RCC 7860 (cell line): ENCODE data around the gene ALDH18A1.

Source experiments
- DNase-seq: peaks from one replicate; pipeline ENCODE4 v3.0.0-alpha.2; 2015; ENCODE audit warnings: low spot score
- FAIRE-seq: peaks from 2 replicates; lab custom pipeline; 2012; peaks lifted over from hg19 to GRCh38; lab: Jason Lieb, UNC

The ALDH18A1 gene

GRCh38 chr10:95588025-95588424 is 68.5 kb downstream of the ALDH18A1 start:
- FAIRE-seq (no peak), DNase-seq (no peak)

DNA sequence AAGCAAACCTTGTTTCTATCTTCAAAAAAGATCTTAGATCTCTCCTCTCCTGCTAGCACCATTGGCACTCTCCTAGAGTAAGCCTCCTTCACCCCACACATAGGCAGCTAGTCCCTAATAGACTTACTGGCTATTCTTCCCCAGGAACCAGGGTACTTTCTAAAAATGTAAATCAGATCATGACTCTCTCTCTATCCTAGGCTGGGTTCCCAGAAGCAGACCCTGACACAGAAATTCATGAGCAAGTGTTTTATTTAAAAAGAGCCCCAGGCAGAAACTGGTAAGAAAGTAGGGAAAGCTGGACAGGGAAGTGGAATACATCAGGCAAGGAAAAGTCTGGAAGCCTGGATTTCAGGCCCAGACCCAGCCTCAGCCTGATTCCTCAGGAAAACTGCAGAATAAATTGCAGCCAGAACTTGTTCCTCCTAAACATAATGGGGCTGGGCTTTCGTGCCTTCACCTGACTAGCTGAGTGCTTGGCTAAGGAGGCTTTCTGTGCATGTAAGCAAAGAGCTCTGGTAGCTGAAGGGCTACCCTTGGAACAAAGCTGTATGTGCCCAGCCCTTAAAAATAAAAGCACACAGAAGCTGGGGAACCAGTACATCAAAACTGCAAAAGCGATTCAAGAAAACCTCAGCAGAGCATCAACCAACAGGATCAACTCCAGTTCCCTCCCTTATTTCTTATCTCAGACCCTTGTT is 76.5 kb downstream of the ALDH18A1 start:
- FAIRE-seq: no peak
- DNase-seq: no peak

DNA sequence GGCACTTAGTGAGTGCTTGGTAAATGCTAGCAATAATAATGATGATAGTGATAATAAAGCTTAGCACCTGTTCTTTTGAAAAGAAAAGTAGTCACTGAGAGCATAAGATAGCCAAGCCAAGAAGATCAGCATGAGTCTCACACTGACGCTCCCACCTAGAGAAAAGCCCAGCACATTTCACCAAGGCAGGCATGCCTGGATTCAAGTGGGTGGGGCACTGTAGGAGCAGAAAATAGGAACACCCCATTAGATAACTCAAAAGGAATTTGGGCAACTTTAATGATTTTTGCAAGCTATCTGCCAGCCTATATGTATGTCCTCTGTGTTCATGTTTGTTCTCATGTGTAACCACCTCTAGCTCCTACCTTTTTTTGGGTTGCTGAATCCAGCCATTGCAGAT is 77.2 kb downstream of the ALDH18A1 start:
- DNase-seq (no peak), FAIRE-seq (no peak)

GRCh38 chr10:95578619-95579018 is 77.9 kb downstream of the ALDH18A1 start:
- DNase-seq (no peak), FAIRE-seq (no peak)

DNA sequence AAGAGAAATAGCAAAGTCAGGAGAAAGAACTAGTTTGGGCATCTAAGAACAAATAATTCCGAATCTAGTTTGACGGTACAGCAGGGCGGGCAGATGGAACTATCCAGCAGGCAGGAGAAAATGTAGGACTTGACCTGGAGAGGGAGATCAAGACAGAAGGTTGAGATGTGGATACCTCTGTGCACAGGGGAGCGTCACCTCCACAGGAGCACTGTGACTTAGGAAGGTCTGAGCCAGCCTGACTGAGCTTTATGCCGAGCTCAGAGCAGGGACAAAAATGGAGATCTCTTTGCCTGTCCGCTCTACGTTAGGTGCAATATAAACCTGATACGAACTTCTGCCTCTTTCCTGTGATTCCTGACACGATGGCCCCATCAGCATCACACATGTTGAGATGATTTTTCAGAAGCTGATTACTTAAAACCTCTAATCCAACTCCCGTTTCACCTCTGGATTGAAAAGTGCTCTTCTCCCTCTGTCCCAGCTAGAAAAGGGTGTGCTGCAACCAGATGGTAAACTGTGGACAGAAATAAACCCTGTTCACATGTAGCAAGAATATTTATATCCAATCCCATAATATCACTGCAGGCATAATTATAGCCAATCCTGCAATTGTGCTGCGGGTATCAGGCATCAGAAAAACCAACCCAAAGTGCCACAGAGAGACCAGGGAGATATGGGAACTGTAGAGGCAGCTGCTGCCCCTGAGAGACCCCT is 81.7 kb downstream of the ALDH18A1 start:
- FAIRE-seq: no peak

GRCh38 chr10:95573964-95574604 is 82.4 kb downstream of the ALDH18A1 start:
- DNase-seq (no peak), FAIRE-seq (no peak)

More for the DNA sequence above, 81.7 kb downstream of the ALDH18A1 start:
- DNase-seq: no peak

DNA sequence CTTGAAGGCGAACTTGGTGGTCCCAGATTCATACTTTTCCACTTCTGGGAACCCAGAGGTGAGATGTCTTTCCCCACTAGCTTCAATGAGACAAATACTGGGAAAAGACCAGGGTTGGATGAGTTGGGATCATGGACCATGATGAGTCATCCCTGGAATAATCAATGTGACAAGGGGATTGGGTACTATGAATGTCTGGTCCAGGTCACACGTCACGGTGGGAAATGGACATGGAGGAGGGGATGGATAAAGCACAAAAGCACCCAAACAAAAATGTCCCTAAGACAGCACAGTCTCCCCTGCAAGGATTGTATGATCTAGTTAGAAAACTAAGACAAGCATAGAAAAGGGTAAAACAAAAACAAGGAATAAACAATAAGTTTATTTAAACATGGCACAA is 83.0 kb downstream of the ALDH18A1 start:
- DNase-seq: no peak
- no peak for FAIRE-seq

DNA sequence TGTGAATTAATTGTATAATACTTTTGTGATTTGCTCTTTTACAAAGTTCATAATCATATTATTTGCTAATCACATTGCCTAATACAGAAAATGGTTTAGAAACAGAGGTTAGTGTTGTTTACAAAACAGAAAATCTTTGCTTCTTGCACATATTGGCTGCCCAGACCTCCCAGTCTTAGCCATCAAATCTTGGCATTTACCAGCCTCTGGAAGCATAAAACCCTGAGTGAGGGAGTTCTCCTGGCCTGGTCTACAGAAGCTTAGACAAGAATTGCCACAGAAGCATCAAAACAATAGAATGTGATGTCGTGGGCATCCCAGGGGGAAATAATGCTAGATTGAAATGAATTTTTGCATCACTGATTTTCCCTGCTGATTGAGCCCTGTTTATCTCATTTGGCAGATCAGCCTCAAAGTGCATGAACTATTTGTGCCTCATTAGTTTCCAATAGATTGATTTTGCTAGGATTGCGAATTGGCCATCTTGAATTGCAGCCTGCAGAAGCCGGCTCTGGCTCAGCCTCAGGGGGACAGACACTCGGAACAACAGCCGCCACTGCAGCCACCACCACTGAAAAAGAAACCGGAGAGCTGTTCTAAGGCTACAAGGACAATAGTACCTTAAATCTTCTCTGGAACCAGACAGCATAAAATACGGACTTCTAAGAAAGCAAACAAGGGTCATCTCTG is 84.2 kb downstream of the ALDH18A1 start:
- DNase-seq (no peak), FAIRE-seq (no peak)

GRCh38 chr10:95571390-95571789 is 85.1 kb downstream of the ALDH18A1 start:
- DNase-seq (no peak), FAIRE-seq (no peak)

DNA sequence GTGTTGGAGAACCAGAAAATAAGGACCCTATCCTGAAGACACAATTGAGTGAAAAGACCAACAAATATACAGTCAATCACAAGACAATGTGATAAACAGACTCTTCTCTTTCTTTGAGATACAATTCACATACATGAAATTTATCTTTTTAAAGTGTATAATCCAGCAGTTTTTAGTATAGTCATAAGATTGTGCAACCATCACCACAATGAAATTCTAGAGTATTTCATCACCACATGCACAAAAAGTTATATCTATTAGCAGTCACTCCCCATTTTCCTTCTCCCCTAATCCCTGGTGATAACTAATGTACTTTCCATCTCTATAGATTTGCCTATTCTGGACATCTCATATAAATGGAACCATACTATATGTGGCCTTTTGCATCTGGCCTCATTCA is 87.1 kb downstream of the ALDH18A1 start:
- no peak for DNase-seq

GRCh38 chr10:95567903-95568630 is 88.4 kb downstream of the ALDH18A1 start:
- DNase-seq: peak; percentile 22
- peak; percentile 76 for FAIRE-seq

More for the DNA sequence above, 87.1 kb downstream of the ALDH18A1 start:
- no peak for FAIRE-seq

- DNase-seq: no peak
- no peak for FAIRE-seq
Measured at GRCh38 chr10:95566136-95566535, 90.4 kb downstream of the ALDH18A1 start.

GRCh38 chr10:95565336-95565735 is 91.2 kb downstream of the ALDH18A1 start:
- FAIRE-seq (no peak), DNase-seq (no peak)

GRCh38 chr10:95564291-95564690 is 92.2 kb downstream of the ALDH18A1 start:
- no peak for FAIRE-seq
- DNase-seq: no peak

DNA sequence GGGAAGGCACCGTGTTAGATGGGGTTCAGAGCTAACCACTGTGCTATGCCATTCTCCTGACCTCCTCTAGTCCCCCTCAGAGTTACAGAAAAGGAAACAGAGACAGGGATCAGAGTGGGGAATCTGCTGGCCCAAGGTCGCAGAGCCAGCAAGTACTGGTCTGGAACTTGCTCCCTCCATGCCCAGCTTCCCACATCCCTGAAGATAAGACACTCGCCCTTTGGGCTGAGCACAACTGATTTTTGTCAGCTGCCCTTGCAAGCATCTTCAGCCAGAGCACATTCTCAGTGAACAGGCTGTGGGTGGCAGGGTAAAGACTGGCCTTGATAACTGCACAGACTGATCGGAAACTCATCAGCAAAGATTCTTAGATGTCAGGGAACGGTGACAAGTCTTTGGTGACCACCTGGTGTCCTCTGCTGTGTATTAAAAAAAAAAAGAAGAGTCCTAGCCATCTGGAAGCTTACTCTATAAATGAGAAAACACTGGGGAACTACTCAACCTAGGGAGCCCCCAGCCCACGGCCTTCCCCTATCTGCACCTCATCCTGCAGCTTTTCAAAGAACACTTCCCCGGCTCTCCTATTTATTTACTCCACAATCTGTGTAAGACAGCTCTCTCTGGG is 94.1 kb downstream of the ALDH18A1 start:
- no peak for FAIRE-seq
- DNase-seq: no peak

GRCh38 chr10:95561864-95562177 is 94.7 kb downstream of the ALDH18A1 start:
- DNase-seq (no peak), FAIRE-seq (no peak)

GRCh38 chr10:95561177-95561863 is 95.2 kb downstream of the ALDH18A1 start, which contains the start of gene SORBS1:
Gene SORBS1 (minus strand): TSS chr10:95561371. CDS start chr10:95441135, 120,236 bp downstream.
- FAIRE-seq (peak; percentile 47), DNase-seq (peak; percentile 93)

GRCh38 chr10:95560278-95561176 is 96.0 kb downstream of the ALDH18A1 start:
- DNase-seq (no peak), FAIRE-seq (no peak)

DNA sequence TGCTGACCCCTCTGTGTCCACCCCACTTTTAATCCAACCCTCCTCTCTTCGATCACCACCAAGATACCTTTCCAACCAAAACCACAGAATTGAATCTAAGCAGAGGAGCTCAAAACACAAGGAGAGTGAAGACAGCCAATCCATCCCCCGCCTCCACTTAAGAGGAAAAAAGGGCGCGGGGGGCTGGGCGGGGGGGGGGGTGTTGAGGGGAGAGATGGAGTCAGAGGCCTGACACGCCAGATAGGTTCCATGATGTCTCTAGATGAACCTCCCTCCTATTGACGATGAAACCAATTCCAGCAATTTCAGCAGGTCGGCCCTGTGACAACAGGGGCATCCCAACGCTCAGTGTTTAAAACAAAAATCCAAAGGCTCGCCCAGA is 96.6 kb downstream of the ALDH18A1 start:
- FAIRE-seq: no peak
- no peak for DNase-seq
